Stomach (tissue), 9 donors: ENCODE data around the gene PKDCC. TPM values are rescaled to one million over a fixed set of nuclear protein-coding genes. Genes with fewer than 3 reads are reported as not detected.
A peak's percentile ranks its signal among the peaks of the same experiment; 100 is the strongest.

Experiments used
- DNase-seq, 2 donors: peaks; one replicate each; pipeline versions ENCODE4 v3.0.0 to v3.0.0-alpha.2; 2013 to 2019
- H3K27ac ChIP-seq, 5 donors: fragments of 200-600 bp in 4 of 5; sonication (generic) in 4 of 5; one replicate each; pipeline ENCODE4 v1.5.1; 2013 to 2019; ENCODE audit warnings: mild to moderate bottlenecking in 1 of 5, moderate library complexity in 1 of 5
- H3K27me3 ChIP-seq, 3 donors: fragments of 200-600 bp; sonication (generic); one replicate each; pipeline ENCODE4 v1.5.1; 2017 to 2019; ENCODE audit warnings: mixed run types in 1 of 3
- H3K36me3 ChIP-seq, 4 donors: fragments of 200-600 bp; sonication (generic); 1 replicate in 3 of 4; 2 replicates in 1 of 4; pipeline ENCODE4 v1.5.1; 2016 to 2019
- H3K4me1 ChIP-seq, 4 donors: fragments of 200-600 bp; sonication (generic); one replicate each; pipeline ENCODE4 v1.5.1; 2016 to 2019
- H3K4me3 ChIP-seq, 4 donors: fragments of 200-600 bp; sonication (generic) in 3 of 4; one replicate each; pipeline ENCODE4 v1.5.1; 2016 to 2019; ENCODE audit warnings: mild to moderate bottlenecking in 1 of 4
- H3K9me3 ChIP-seq, 4 donors: fragments of 200-600 bp; sonication (generic); one replicate each; pipeline ENCODE4 v1.5.1; 2016 to 2019
- CTCF ChIP-seq, 7 experiments: fragments of 450-650 bp in 4 of 7; fragments of 200-600 bp in 3 of 7; sonication (generic) in 3 of 7; IDR thresholded peaks; one replicate each; pipeline ENCODE4 v1.5.1; 2016 to 2019; ENCODE audit warnings: antibody characterized with exemption in 7 of 7, control low read depth in 2 of 7, mild to moderate bottlenecking in 1 of 7
- EP300 ChIP-seq: sonication (generic); formaldehyde crosslinking; IDR thresholded peaks from one replicate; pipeline ENCODE4 v1.6.1; 2017; ENCODE audit warnings: antibody characterized with exemption
- POLR2A ChIP-seq, 4 donors: fragments of 450-650 bp; IDR thresholded peaks; one replicate each; pipeline ENCODE4 v1.6.1; 2016; ENCODE audit warnings: antibody characterized with exemption in 4 of 4, control low read depth in 2 of 4, mild to moderate bottlenecking in 1 of 4, moderate library complexity in 1 of 4
- POLR2AphosphoS5 ChIP-seq, 3 donors: sonication (generic); formaldehyde crosslinking; IDR thresholded peaks; one replicate each; pipeline ENCODE4 v1.6.1; 2016; ENCODE audit warnings: antibody characterized with exemption in 3 of 3
- WGBS, 5 donors: extraction: QIAGEN DNeasy Blood & Tissue Kit in 3 of 5; methylation state at CpG; one replicate each; pipeline versions ENCODE4 v1.1.5 to v1.1.7; 2013 to 2018; 5-methylcytosine and 5-hydroxymethylcytosine counted together
- intact Hi-C: fragments of 100-400 bp; cut with DNase I; formaldehyde crosslinking; loops from one replicate; pipeline ENCODE4 v1.15.1; 2023; ENCODE audit warnings: low total_unique reads
- polyA plus RNA-seq, 3 donors: library from polyadenylated mRNA; stranded (reverse); fragments of 200-250 nt; gene quantifications; one replicate each; pipeline ENCODE4 v1.2.3, GENCODE V29; 2013
- total RNA-seq, 5 donors: library from RNA; depleted of rRNA; stranded (reverse); fragments of >200 nt; gene quantifications; one replicate each; pipeline versions ENCODE4 v1.1.0 to v1.2.3, GENCODE V29; 2014 to 2016
- donor health status: healthy with polysubstance abuse.
- donor health status: Bipolar disorder and iron deficiency.
- donor health status: healthy.

PKDCC gene
- total and polyA plus RNA-seq, 8 donors = 15.4 to 176 (median 50.9) TPM

- Histone ChIP-seq H3K9me3 (no peaks in the 10 kb centered on the region), H3K27me3 (no peaks in the 10 kb centered on the region), H3K4me1 (peaks cover 20 to 89% (median 59%) of the 10 kb centered on the region in 4 donors), H3K36me3 (peaks cover 6 to 43% (median 33%) of the 10 kb centered on the region in 4 donors), H3K4me3 (no peak overlapping the region), H3K27ac (peak overlapping the region in 4 of 5 donors; percentile 61 to 90 (median 76))
- no peak for DNase-seq
- intact Hi-C loops = no loop called here
- WGBS, 5 donors = 56 to 86% (median 77%) methylated on average over 8 of the region's 8 CpGs
- TF ChIP-seq POLR2A (IDR thresholded peaks at IDR 0.05) (no peak), EP300 (no peak), POLR2AphosphoS5 (IDR thresholded peaks at IDR 0.05) (no peak), CTCF (IDR thresholded peaks at IDR 0.05) (no peak)
These were observed 12.2 kb downstream of the PKDCC start for GRCh38 chr2:42060028-42060427.

DNA sequence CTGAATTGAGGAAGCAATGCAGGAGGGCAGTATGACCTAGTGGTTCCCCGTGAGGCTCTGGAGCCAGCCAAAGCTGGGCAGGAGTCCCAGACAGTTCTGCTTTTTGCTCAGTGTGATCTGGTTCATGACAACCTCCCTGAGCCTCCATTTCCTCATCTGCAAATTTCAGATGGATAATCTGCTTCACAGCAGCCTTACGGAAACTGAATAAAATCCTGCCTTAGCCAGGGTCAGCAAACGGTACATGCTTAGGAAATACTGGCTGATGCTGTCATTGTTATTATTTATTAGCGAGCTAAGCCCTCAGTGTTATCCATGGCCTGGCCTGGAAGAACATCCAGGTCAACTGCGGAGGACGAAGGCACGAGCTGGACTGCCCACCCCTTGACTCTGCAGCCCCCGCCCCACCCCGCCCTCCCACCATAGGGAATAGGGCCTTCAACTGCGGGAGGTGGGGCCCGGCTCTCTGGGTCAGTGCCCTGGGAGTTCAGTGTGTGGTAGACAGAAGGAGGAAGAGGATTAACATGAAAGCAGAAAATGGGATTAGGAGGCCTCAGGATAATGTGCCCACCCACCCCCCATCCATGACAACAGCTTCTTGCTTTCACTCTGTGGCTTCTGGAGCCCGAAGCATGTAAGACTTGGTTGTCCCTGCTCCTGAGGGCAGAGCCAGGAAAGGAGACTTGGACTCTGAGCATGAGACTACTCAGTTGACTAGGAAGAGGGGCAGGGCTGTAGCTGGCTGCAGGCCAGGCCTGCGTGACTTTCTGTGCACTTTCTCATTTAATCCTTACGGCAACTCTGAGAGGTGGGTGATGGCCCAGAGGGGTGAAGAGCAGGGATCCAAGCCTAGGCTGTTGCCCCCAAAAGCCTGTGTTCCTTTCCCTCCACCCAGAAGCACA is 13.1 kb downstream of the PKDCC start:
- H3K27me3 ChIP-seq = no peaks in the 10 kb centered on the region
- intact Hi-C loops = no loop called here
- WGBS, 5 donors = 37 to 47% (median 39%) methylated on average over 14 of the region's 14 CpGs
- H3K36me3 ChIP-seq = peaks cover 6 to 38% (median 31%) of the 10 kb centered on the region in 4 donors
- TF ChIP-seq POLR2AphosphoS5 (IDR thresholded peaks at IDR 0.05) (peak; percentile 41 to 77 (median 69)), POLR2A (IDR thresholded peaks at IDR 0.05) (no peak), EP300 (no peak), CTCF (IDR thresholded peaks at IDR 0.05) (no peak)
- DNase-seq = peak in 1 of 2 donors; percentile 73
- peak overlapping the region in 4 of 5 donors; percentile 61 to 90 (median 76) for H3K27ac ChIP-seq
- no peak overlapping the region for H3K4me3 ChIP-seq
- no peaks in the 10 kb centered on the region for H3K9me3 ChIP-seq
- H3K4me1 ChIP-seq = peaks cover 15 to 82% (median 51%) of the 10 kb centered on the region in 4 donors

DNA sequence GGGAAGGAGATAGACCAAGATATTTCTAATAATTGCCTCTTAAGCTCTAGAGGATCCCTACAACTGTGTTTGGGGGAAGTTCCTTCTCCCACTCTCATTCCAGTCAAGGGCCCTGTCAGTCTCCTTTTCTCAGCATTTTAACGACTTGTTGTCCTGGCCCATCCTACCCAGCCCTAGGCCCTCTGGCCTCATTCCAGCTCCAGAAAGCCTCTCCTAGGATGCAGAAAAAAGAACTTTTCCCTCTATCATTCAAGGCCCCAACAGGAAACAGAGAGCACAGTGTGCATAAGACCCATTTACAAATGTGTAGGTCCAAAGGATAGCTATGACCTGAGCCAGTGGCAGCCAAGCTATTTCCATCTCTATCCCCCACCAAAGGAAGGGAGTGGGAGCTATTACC is 14.0 kb downstream of the PKDCC start:
- DNase-seq = no peak
- intact Hi-C loops = no loop called here
- no peak for TF ChIP-seq CTCF (IDR thresholded peaks at IDR 0.05)
- no peak for TF ChIP-seq EP300
- TF ChIP-seq POLR2AphosphoS5 (IDR thresholded peaks at IDR 0.05) = no peak
- no peak for TF ChIP-seq POLR2A (IDR thresholded peaks at IDR 0.05)
- WGBS, 5 donors = 65 to 94% (median 73%) methylated on average over 1 of the region's 1 CpG
- H3K4me1 ChIP-seq = peaks cover 15 to 73% (median 43%) of the 10 kb centered on the region in 4 donors
- peaks cover 6 to 29% (median 28%) of the 10 kb centered on the region in 4 donors for H3K36me3 ChIP-seq
- H3K27me3 ChIP-seq = no peaks in the 10 kb centered on the region
- no peak overlapping the region for H3K4me3 ChIP-seq
- peak overlapping the region in 3 of 5 donors; percentile 73 to 90 (median 80) for H3K27ac ChIP-seq
- H3K9me3 ChIP-seq = no peaks in the 10 kb centered on the region

GRCh38 chr2:42063431-42064171 is 15.8 kb downstream of the PKDCC start:
- Histone ChIP-seq H3K27ac (peak overlapping the region in 4 of 5 donors; percentile 20 to 73 (median 64)), H3K9me3 (no peaks in the 10 kb centered on the region), H3K4me3 (no peak overlapping the region), H3K27me3 (no peaks in the 10 kb centered on the region), H3K36me3 (peaks cover 0 to 12% (median 10%) of the 10 kb centered on the region in 4 donors), H3K4me1 (peaks cover 15 to 59% (median 42%) of the 10 kb centered on the region in 4 donors)
- TF ChIP-seq POLR2AphosphoS5 (IDR thresholded peaks at IDR 0.05) (no peak), CTCF (IDR thresholded peaks at IDR 0.05) (no peak)
- intact Hi-C loops = no loop called here
- WGBS, 5 donors = 36 to 58% (median 43%) methylated on average over 5 of the region's 5 CpGs
- DNase-seq = peak in 1 of 2 donors; percentile 53
